CD8-positive, alpha-beta memory T cell (primary cell): ENCODE measurements around the gene KIAA1958. TPM values are rescaled to one million over a fixed set of nuclear protein-coding genes. Genes with fewer than 3 reads are reported as not detected.
"Not testable (repeated sequence)": the region's sequence is repeated elsewhere in the genome, so short reads cannot be mapped to it uniquely, and the experiment has no call there.

ENCODE experiments used
- CTCF ChIA-PET: fragments of 350-600 bp; sonication (Branson Sonifier 250); formaldehyde crosslinking; loops from one replicate; lab custom pipeline; 2021; ENCODE audit warnings: antibody characterized with exemption; lab: Charles Lee
- POLR2A ChIA-PET: fragments of 350-600 bp; sonication (Branson Sonifier 250); formaldehyde crosslinking; loops from one replicate; lab custom pipeline; 2021; ENCODE audit warnings: antibody characterized with exemption; lab: Charles Lee
- DNase-seq, 5 donors: peaks; one replicate each; pipeline versions ENCODE4 v3.0.0 to v3.0.0-alpha.2; 2020 to 2022; ENCODE audit warnings: mixed read lengths in 1 of 5
- H3K27ac ChIP-seq: one replicate; pipeline ENCODE4 v1.7.0; 2013; ENCODE audit warnings: low read depth, mild to moderate bottlenecking, low read length, moderate library complexity
- H3K27me3 ChIP-seq: 2 replicates; pipeline ENCODE4 v1.7.0; 2013; ENCODE audit warnings: low read length, mild to moderate bottlenecking; ENCODE audit not compliant: insufficient read depth, poor library complexity, severe bottlenecking
- H3K36me3 ChIP-seq: 2 replicates; pipeline ENCODE4 v1.7.0; 2013; ENCODE audit warnings: mild to moderate bottlenecking, low read length, moderate library complexity; ENCODE audit not compliant: insufficient read depth
- H3K4me1 ChIP-seq: 2 replicates; pipeline ENCODE4 v1.7.0; 2013; ENCODE audit warnings: mild to moderate bottlenecking, low read length, moderate library complexity; ENCODE audit not compliant: insufficient read depth
- H3K4me3 ChIP-seq: 2 replicates; pipeline ENCODE4 v1.7.0; 2013; ENCODE audit warnings: mild to moderate bottlenecking, low read length
- H3K9me3 ChIP-seq: 2 replicates; pipeline ENCODE4 v1.7.0; 2013; ENCODE audit warnings: mild to moderate bottlenecking, low read length
- H3K27ac Mint-ChIP-seq, 8 donors: one replicate each; pipeline ENCODE4 v1.8.0; 2020 to 2021; ENCODE audit warnings: mixed read lengths in 8 of 8, mild to moderate bottlenecking in 6 of 8, inconsistent platforms in 3 of 8, moderate library complexity in 3 of 8
- H3K27me3 Mint-ChIP-seq, 2 donors: one replicate each; pipeline ENCODE4 v1.8.0; 2020 to 2021; ENCODE audit warnings: mixed read lengths in 2 of 2, mild to moderate bottlenecking in 1 of 2, moderate library complexity in 1 of 2
- H3K36me3 Mint-ChIP-seq, 3 donors: one replicate each; pipeline ENCODE4 v1.8.0; 2020 to 2021; ENCODE audit warnings: mixed read lengths in 3 of 3, inconsistent platforms in 1 of 3, mild to moderate bottlenecking in 1 of 3
- H3K4me1 Mint-ChIP-seq, 3 donors: one replicate each; pipeline ENCODE4 v1.8.0; 2020 to 2021; ENCODE audit warnings: mixed read lengths in 3 of 3, inconsistent platforms in 1 of 3, mild to moderate bottlenecking in 1 of 3
- H3K4me3 Mint-ChIP-seq, 7 donors: one replicate each; pipeline ENCODE4 v1.8.0; 2020 to 2021; ENCODE audit warnings: mixed read lengths in 7 of 7, mild to moderate bottlenecking in 6 of 7, moderate library complexity in 4 of 7, inconsistent platforms in 2 of 7
- H3K9me3 Mint-ChIP-seq, 5 donors: one replicate each; pipeline ENCODE4 v1.8.0; 2020 to 2022; ENCODE audit warnings: mixed read lengths in 5 of 5, mild to moderate bottlenecking in 3 of 5, moderate library complexity in 2 of 5, inconsistent platforms in 1 of 5
- polyA plus RNA-seq: library from polyadenylated mRNA; unstranded; fragments of 300-500 nt; fragmentation: Illumina TruSeq; gene quantifications from one replicate; pipeline ENCODE4 v1.2.3, GENCODE V29; 2021
- total RNA-seq, 2 experiments: library from RNA; stranded (reverse); gene quantifications; one replicate each; pipeline ENCODE4 v1.2.3, GENCODE V29; 2021

The KIAA1958 gene
- total and polyA plus RNA-seq, 3 experiments from 2014 or later: 2.4 to 6.7 (median 6.4) TPM

DNA sequence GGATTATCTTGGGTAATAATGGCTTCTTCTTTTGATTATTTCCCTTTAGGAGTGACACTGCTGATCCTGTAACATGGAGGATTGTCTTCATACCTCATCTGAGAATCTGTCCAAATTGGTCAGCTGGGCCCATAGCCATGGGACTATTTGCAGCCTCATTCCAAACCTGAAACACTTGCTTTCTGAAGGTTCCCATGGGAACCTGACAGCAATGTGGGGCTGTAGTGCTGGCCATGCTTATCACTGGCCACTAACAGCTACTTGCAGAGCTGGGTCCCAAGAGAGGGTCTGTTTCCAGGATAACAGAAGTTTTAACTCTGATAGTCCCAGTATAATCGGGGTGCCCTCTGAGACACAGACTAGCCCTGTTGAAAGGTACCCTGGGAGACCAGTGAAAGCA lies 87.4 kb downstream of the KIAA1958 start:
- Histone ChIP-seq H3K4me3 (no peak overlapping the region), H3K9me3 (no peaks in the 10 kb centered on the region), H3K36me3 (no peaks in the 10 kb centered on the region), H3K27me3 (no peaks in the 10 kb centered on the region), H3K4me1 (no peaks in the 10 kb centered on the region), H3K27ac (no peak overlapping the region)
- CTCF ChIA-PET: no interaction called here
- no peak overlapping the region for H3K27ac Mint-ChIP-seq
- peaks cover 10 to 15% (median 13%) of the 10 kb centered on the region in 3 donors for H3K36me3 Mint-ChIP-seq
- DNase-seq: no peak
- no peaks in the 10 kb centered on the region for H3K27me3 Mint-ChIP-seq
- H3K9me3 Mint-ChIP-seq: no peaks in the 10 kb centered on the region
- H3K4me3 Mint-ChIP-seq: no peak overlapping the region
- H3K4me1 Mint-ChIP-seq: no peaks in the 10 kb centered on the region
- POLR2A ChIA-PET: no interaction called here

GRCh38 chr9:112575107-112575506 lies 88.5 kb downstream of the KIAA1958 start:
- no peaks in the 10 kb centered on the region for H3K4me1 ChIP-seq
- no peaks in the 10 kb centered on the region for H3K27me3 ChIP-seq
- no peak for DNase-seq
- H3K27ac ChIP-seq: no peak overlapping the region
- ChIA-PET CTCF (no interaction called here), POLR2A (no interaction called here)
- Mint-ChIP-seq H3K9me3 (no peaks in the 10 kb centered on the region), H3K27me3 (peaks cover 0 to 1% of the 10 kb centered on the region in 2 donors), H3K36me3 (peaks cover 10 to 15% (median 13%) of the 10 kb centered on the region in 3 donors), H3K4me1 (no peaks in the 10 kb centered on the region), H3K4me3 (no peak overlapping the region), H3K27ac (no peak overlapping the region)
- H3K36me3 ChIP-seq: no peaks in the 10 kb centered on the region
- no peaks in the 10 kb centered on the region for H3K9me3 ChIP-seq
- H3K4me3 ChIP-seq: no peak overlapping the region

DNA sequence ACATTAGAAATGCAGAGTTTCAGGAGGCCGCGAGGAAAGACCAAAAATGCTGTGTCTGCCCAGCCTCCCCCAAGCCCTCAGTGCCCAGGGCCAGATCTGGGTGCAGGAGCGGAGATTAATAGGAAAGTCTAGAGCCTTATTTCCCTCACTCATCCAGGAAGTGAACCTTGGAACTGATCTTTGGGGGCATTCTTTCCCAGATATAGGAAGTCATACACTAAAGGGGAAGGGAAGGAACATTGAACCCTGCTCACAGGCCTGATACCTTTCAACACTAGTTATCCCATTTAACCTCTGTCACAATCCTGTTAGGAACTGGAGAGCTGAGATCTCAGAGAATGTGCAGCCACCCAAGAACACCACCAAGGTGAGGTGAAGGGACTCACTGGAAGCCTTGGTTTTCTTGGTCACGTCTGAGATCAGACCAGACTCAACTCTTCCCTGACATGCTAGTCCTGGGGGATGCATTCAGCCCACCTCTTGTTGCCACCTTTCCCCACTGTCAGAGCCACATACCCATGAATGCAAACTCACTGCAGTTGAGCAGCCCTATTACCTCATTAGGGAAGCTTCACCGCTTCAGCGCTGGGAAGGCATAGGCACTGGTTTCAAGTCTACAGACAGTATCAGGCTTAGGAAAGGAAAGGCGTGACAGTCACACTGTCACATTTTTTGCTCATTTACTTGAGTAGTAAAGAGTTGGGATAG lies 95.0 kb downstream of the KIAA1958 start:
- Histone ChIP-seq H3K36me3 (no peaks in the 10 kb centered on the region), H3K27me3 (no peaks in the 10 kb centered on the region), H3K9me3 (no peaks in the 10 kb centered on the region), H3K4me1 (no peaks in the 10 kb centered on the region), H3K4me3 (no peak overlapping the region), H3K27ac (no peak overlapping the region)
- no peaks in the 10 kb centered on the region for H3K9me3 Mint-ChIP-seq
- H3K27ac Mint-ChIP-seq: no peak overlapping the region
- H3K4me3 Mint-ChIP-seq: no peak overlapping the region
- ChIA-PET CTCF (no interaction called here), POLR2A (no interaction called here)
- H3K36me3 Mint-ChIP-seq: peaks cover 0 to 1% (median 0%) of the 10 kb centered on the region in 3 donors
- H3K27me3 Mint-ChIP-seq: peaks cover 0 to 3% of the 10 kb centered on the region in 2 donors
- no peak for DNase-seq
- no peaks in the 10 kb centered on the region for H3K4me1 Mint-ChIP-seq

DNA sequence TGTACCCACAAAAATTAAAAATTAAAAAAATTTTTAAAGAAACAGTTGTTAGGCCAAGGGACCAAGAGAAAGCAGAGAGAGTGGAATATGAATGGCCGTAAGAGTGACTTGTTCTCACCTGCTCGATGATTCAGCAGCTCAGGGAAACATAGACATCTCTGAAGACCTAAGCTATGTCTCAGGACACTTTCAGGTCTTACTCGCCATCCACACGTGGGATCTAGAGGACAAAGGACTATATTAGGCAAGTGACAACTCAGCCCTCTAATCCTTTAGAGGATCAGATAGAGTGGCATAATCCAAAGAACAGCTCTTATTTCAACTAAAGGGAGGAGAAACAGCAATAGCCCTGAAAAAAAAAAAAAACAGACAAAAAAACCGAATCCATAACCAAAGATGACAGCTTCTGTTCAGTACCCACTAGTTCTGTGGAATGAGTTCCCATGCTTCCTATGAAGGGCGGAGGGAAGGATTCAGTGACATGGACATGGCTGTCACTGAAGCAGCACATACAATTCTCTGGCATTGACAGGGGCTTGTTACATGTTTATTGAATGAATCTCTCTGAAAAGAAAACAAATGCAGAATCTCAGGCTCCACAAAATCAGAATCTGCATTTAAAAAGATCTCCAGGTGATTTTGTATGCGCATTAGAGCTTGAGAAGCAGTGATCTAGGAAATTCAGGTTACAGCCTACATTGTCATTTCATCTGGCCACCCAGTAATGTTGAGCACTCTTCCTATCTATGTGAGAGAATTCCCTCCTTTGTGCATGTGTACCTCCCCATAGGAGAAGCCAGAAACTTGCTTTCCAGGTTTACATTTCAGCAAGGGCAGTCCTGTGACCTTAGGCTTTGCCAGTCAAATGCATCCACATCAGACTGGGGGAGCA lies 96.0 kb downstream of the KIAA1958 start:
- DNase-seq: no peak
- H3K4me3 ChIP-seq: no peak overlapping the region
- ChIA-PET CTCF (interaction anchor here (1.5 kb wide), 1 partner anchor 10 kb away, joined by 4 read pairs; no protein-coding TSS in a partner anchor), POLR2A (no interaction called here)
- no peaks in the 10 kb centered on the region for H3K4me1 ChIP-seq
- no peak overlapping the region for H3K27ac ChIP-seq
- peak overlapping the region in 1 of 8 donors; percentile 46 for H3K27ac Mint-ChIP-seq
- H3K27me3 Mint-ChIP-seq: peaks cover 0 to 3% of the 10 kb centered on the region in 2 donors
- H3K36me3 Mint-ChIP-seq: no peaks in the 10 kb centered on the region
- H3K9me3 ChIP-seq: no peaks in the 10 kb centered on the region
- H3K36me3 ChIP-seq: no peaks in the 10 kb centered on the region
- no peaks in the 10 kb centered on the region for H3K4me1 Mint-ChIP-seq
- H3K9me3 Mint-ChIP-seq: no peaks in the 10 kb centered on the region
- no peak overlapping the region for H3K4me3 Mint-ChIP-seq
- H3K27me3 ChIP-seq: no peaks in the 10 kb centered on the region

- H3K27ac ChIP-seq: no peak overlapping the region
- no peaks in the 10 kb centered on the region for H3K4me1 ChIP-seq
- ChIA-PET POLR2A (no interaction called here), CTCF (no interaction called here)
- Mint-ChIP-seq H3K27me3 (no peaks in the 10 kb centered on the region), H3K4me3 (no peak overlapping the region), H3K4me1 (no peaks in the 10 kb centered on the region), H3K36me3 (no peaks in the 10 kb centered on the region), H3K27ac (no peak overlapping the region), H3K9me3 (no peaks in the 10 kb centered on the region)
- H3K36me3 ChIP-seq: no peaks in the 10 kb centered on the region
- H3K27me3 ChIP-seq: no peaks in the 10 kb centered on the region
- DNase-seq: no peak
- no peak overlapping the region for H3K4me3 ChIP-seq
- H3K9me3 ChIP-seq: no peaks in the 10 kb centered on the region
These were observed 100.0 kb downstream of the KIAA1958 start for GRCh38 chr9:112586599-112587155.

DNA sequence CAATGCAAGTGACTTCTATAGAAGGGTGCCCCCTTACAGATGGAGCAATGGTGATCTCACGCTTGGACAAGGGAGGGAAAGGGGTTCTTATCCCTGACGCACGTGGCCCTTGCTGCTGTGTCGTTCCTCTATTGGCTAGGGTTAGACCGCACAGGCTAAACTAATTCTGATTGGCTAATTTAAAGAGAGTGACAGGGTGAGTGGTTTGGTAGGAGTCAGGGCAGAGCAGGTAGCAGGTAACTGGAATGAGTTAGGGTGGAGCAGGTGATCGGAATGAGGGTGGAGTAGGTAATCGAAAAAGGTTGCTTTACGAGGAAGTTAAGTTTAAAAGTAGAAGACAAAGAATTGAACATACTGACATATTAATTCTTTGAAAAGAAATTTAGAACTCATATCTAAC lies 105.2 kb downstream of the KIAA1958 start:
- H3K4me1 ChIP-seq, H3K36me3 ChIP-seq, H3K27ac Mint-ChIP-seq, DNase-seq, H3K27me3 ChIP-seq, H3K9me3 ChIP-seq, H3K9me3 Mint-ChIP-seq, H3K4me3 Mint-ChIP-seq, H3K27me3 Mint-ChIP-seq, H3K27ac ChIP-seq, H3K4me1 Mint-ChIP-seq, H3K4me3 ChIP-seq, POLR2A ChIA-PET, H3K36me3 Mint-ChIP-seq: not testable (repeated sequence)
- CTCF ChIA-PET: interaction anchor here (1.0 kb wide), 1 partner anchor 9 kb away, joined by 4 read pairs; no protein-coding TSS in a partner anchor

DNA sequence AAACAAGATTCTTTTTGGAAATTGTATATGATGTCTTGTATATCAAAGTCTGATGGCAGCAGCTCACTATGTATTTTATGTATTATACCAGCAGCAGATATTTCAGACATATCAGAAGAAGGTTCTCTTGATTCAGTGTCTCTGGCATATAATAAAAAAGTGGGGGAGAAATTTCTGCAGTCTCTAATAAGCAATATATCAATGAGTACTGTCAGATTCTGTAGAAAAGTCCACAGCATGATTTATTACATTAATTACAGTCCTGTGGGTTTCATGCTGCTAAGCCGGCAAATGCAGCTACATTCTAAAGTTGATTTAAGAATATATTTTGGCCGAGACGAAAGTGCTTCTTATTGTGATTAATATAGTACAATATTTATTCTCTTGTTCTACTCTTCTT lies 113.1 kb downstream of the KIAA1958 start:
- Histone ChIP-seq H3K4me3 (no peak overlapping the region), H3K27me3 (no peaks in the 10 kb centered on the region), H3K27ac (no peak overlapping the region), H3K9me3 (no peaks in the 10 kb centered on the region), H3K36me3 (no peaks in the 10 kb centered on the region), H3K4me1 (no peaks in the 10 kb centered on the region)
- H3K27me3 Mint-ChIP-seq: peaks cover 0 to 2% of the 10 kb centered on the region in 2 donors
- no peaks in the 10 kb centered on the region for H3K36me3 Mint-ChIP-seq
- H3K4me1 Mint-ChIP-seq: no peaks in the 10 kb centered on the region
- H3K9me3 Mint-ChIP-seq: no peaks in the 10 kb centered on the region
- H3K4me3 Mint-ChIP-seq: no peak overlapping the region
- CTCF ChIA-PET: no interaction called here
- POLR2A ChIA-PET: no interaction called here
- no peak overlapping the region for H3K27ac Mint-ChIP-seq
- DNase-seq: no peak

GRCh38 chr9:112601636-112602035 lies 115.0 kb downstream of the KIAA1958 start:
- Mint-ChIP-seq H3K36me3 (peaks cover 0 to 1% (median 0%) of the 10 kb centered on the region in 3 donors), H3K4me1 (no peaks in the 10 kb centered on the region), H3K27me3 (peaks cover 0 to 6% of the 10 kb centered on the region in 2 donors), H3K27ac (peak overlapping the region in 1 of 8 donors; percentile 42), H3K4me3 (no peak overlapping the region), H3K9me3 (no peaks in the 10 kb centered on the region)
- DNase-seq: no peak
- ChIA-PET POLR2A (no interaction called here), CTCF (no interaction called here)
- H3K36me3 ChIP-seq: no peaks in the 10 kb centered on the region
- no peaks in the 10 kb centered on the region for H3K4me1 ChIP-seq
- H3K4me3 ChIP-seq: no peak overlapping the region
- no peak overlapping the region for H3K27ac ChIP-seq
- H3K27me3 ChIP-seq: no peaks in the 10 kb centered on the region
- H3K9me3 ChIP-seq: no peaks in the 10 kb centered on the region
